WTC11 (cell line): Measurements from ENCODE around the gene FADS6. TPM values are rescaled to one million over a fixed set of nuclear protein-coding genes. Genes with fewer than 3 reads are reported as not detected.

Source experiments
- ATAC-seq: fragments of 200-7000 bp; cut with Tn5 transposase; 2 replicates; pipeline ENCODE4 v1.10.0; 2021; ENCODE audit warnings: mild to moderate bottlenecking, moderate library complexity
- CTCF ChIA-PET: fragments of 300-600 bp; sonication (Branson Sonifier 250); formaldehyde crosslinking; loops from one replicate; lab custom pipeline; 2021; ENCODE audit warnings: antibody characterized with exemption; lab: Charles Lee
- POLR2A ChIA-PET: fragments of 350-600 bp; sonication (Branson Sonifier 250); formaldehyde crosslinking; loops from one replicate; lab custom pipeline; 2021; ENCODE audit warnings: antibody characterized with exemption; lab: Charles Lee
- DNase-seq: peaks from one replicate; pipeline ENCODE4 v3.0.0; 2021; ENCODE audit warnings: low spot score
- H3K27ac Mint-ChIP-seq: 2 replicates; pipeline ENCODE4 v1.8.0; 2021; ENCODE audit warnings: mixed read lengths
- H3K27me3 Mint-ChIP-seq: 2 replicates; pipeline ENCODE4 v1.8.0; 2021; ENCODE audit warnings: low read depth, mild to moderate bottlenecking, moderate library complexity, mixed read lengths
- H3K36me3 Mint-ChIP-seq: 2 replicates; pipeline ENCODE4 v1.8.0; 2021; ENCODE audit warnings: mixed read lengths
- H3K4me1 Mint-ChIP-seq: 2 replicates; pipeline ENCODE4 v1.8.0; 2022; ENCODE audit warnings: mixed read lengths
- H3K4me3 Mint-ChIP-seq: 2 replicates; pipeline ENCODE4 v1.8.0; 2021; ENCODE audit warnings: mild to moderate bottlenecking, moderate library complexity, mixed read lengths
- H3K9me3 Mint-ChIP-seq: 2 replicates; pipeline ENCODE4 v1.8.0; 2021; ENCODE audit warnings: mixed read lengths
- ATF6 ChIP-seq: sonication (generic); formaldehyde crosslinking; IDR thresholded peaks from 2 replicates; pipeline ENCODE4 v1.8.1; 2023; ENCODE audit warnings: mild to moderate bottlenecking, missing genetic modification reagents
- CBFB ChIP-seq: sonication (generic); formaldehyde crosslinking; IDR thresholded peaks from 2 replicates; pipeline ENCODE4 v1.8.1; 2022; ENCODE audit warnings: mild to moderate bottlenecking, low read depth, missing genetic modification reagents
- E2F4 ChIP-seq: sonication (generic); formaldehyde crosslinking; IDR thresholded peaks from 2 replicates; pipeline ENCODE4 v1.8.1; 2022; ENCODE audit warnings: low read depth, mild to moderate bottlenecking, moderate library complexity, missing genetic modification reagents, borderline replicate concordance
- GRHL2 ChIP-seq: fragments of 250-450 bp; sonication (Bioruptor Pico); IDR thresholded peaks from 2 replicates; pipeline ENCODE4 v1.8.0; 2022; ENCODE audit warnings: mild to moderate bottlenecking, moderate library complexity; ENCODE audit not compliant: insufficient replicate concordance, severe bottlenecking
- KAT7 ChIP-seq: sonication (generic); formaldehyde crosslinking; IDR thresholded peaks from 2 replicates; pipeline ENCODE4 v1.8.1; 2023; ENCODE audit warnings: missing genetic modification reagents, mild to moderate bottlenecking, borderline replicate concordance
- MLX ChIP-seq: sonication (generic); formaldehyde crosslinking; IDR thresholded peaks from 2 replicates; pipeline ENCODE4 v1.8.1; 2023; ENCODE audit warnings: mild to moderate bottlenecking, missing genetic modification reagents, moderate library complexity
- NFYB ChIP-seq: sonication (generic); formaldehyde crosslinking; conservative IDR thresholded peaks from 2 replicates; pipeline ENCODE4 v1.8.0; 2022; ENCODE audit warnings: low read depth, missing genetic modification reagents
- SOX15 ChIP-seq: fragments of 250-450 bp; sonication (Bioruptor Pico); IDR thresholded peaks from 2 replicates; pipeline ENCODE4 v1.9.0; 2021; ENCODE audit warnings: mild to moderate bottlenecking
- SP1 ChIP-seq: sonication (generic); formaldehyde crosslinking; conservative IDR thresholded peaks from 2 replicates; pipeline ENCODE4 v1.8.1; 2022; ENCODE audit warnings: missing genetic modification reagents
- ZNF121 ChIP-seq: sonication (generic); formaldehyde crosslinking; IDR thresholded peaks from 2 replicates; pipeline ENCODE4 v1.8.0; 2023; ENCODE audit warnings: missing genetic modification reagents
- ZNF281 ChIP-seq: sonication (generic); formaldehyde crosslinking; IDR thresholded peaks from 2 replicates; pipeline ENCODE4 v1.8.0; 2023; ENCODE audit warnings: mild to moderate bottlenecking, missing genetic modification reagents
- ZNF416 ChIP-seq: fragments of 250-450 bp; sonication (Bioruptor Pico); IDR thresholded peaks from 2 replicates; pipeline ENCODE4 v1.9.0; 2021; ENCODE audit warnings: mild to moderate bottlenecking, inconsistent platforms
- ZNF423 ChIP-seq: fragments of 250-450 bp; sonication (Bioruptor Pico); IDR thresholded peaks from 2 replicates; pipeline ENCODE4 v2.1.2; 2022; ENCODE audit warnings: mild to moderate bottlenecking, moderate library complexity
- total RNA-seq: library from RNA; stranded (reverse); gene quantifications from 3 replicates; pipeline ENCODE4 v1.2.3, GENCODE V29; 2021

FADS6 gene
- total RNA-seq, 1 experiment from 2014 or later: 1.2 TPM

- TF ChIP-seq SP1 (CRISPR knock-in tag) (no peak), ZNF416 (CRISPR knock-in tag) (no peak), KAT7 (no peak)
- TF ChIP-seq, all 79 proteins: peak for 4
These were observed 31.1 kb downstream of the FADS6 start (continued) for GRCh38 chr17:74862108-74862901.

- DNase-seq (no peak), ATAC-seq (peak; percentile 7; the same call in 1 of the 2 replicates)
- peaks cover 9% of the 10 kb centered on the region; the same call in 1 of the 2 replicates for H3K36me3 Mint-ChIP-seq
- POLR2A ChIA-PET: interaction anchor here (0.9 to 2.2 kb wide), 5 partner anchors 9 to 97 kb away, joined by 3 to 8 read pairs (median 6); partner anchors contain the start of gene FDXR
- CTCF ChIA-PET: interaction anchor here (0.7 to 14.0 kb wide), 61 partner anchors 9 to 494 kb away, joined by 3 to 347 read pairs (median 6); partner anchors contain the start of genes FADS6, FDXR, GGA3 and HID1
- H3K27ac Mint-ChIP-seq: no peak overlapping the region
- peak overlapping the region; percentile 57 for H3K4me3 Mint-ChIP-seq
- no peak for TF ChIP-seq E2F4 (CRISPR knock-in tag)
- no peak for TF ChIP-seq GRHL2 (CRISPR knock-in tag)
- no peak for TF ChIP-seq ZNF281 (CRISPR knock-in tag)
- TF ChIP-seq SOX15 (CRISPR knock-in tag): no peak
- no peak for TF ChIP-seq CBFB (CRISPR knock-in tag)
- no peak for TF ChIP-seq ZNF423 (CRISPR knock-in tag)
- no peak for TF ChIP-seq NFYB (CRISPR knock-in tag)
- TF ChIP-seq ZNF121 (CRISPR knock-in tag): no peak
- H3K9me3 Mint-ChIP-seq: no peaks in the 10 kb centered on the region
- peaks cover 16% of the 10 kb centered on the region for H3K4me1 Mint-ChIP-seq
- peaks cover 56% of the 10 kb centered on the region for H3K27me3 Mint-ChIP-seq
These were observed 31.7 kb downstream of the FADS6 start for GRCh38 chr17:74861662-74862107.

- TF ChIP-seq ATF6 (CRISPR knock-in tag) (no peak), MLX (CRISPR knock-in tag) (0 out of 2 replicates have a peak, but pooled peaks have one; percentile 53)
- Mint-ChIP-seq H3K27ac (no peak overlapping the region), H3K9me3 (no peaks in the 10 kb centered on the region), H3K4me1 (peaks cover 16% of the 10 kb centered on the region), H3K36me3 (peaks cover 9% of the 10 kb centered on the region; the same call in 1 of the 2 replicates), H3K4me3 (peak overlapping the region; percentile 56), H3K27me3 (peaks cover 62% of the 10 kb centered on the region)
- POLR2A ChIA-PET: interaction anchor here (0.9 to 1.5 kb wide), 2 partner anchors 9 to 21 kb away, joined by 5 to 6 read pairs; no protein-coding TSS in a partner anchor
- no peak; the same call in 1 of the 2 replicates for ATAC-seq
- CTCF ChIA-PET: interaction anchor here (0.6 to 14.0 kb wide), 45 partner anchors 9 to 253 kb away, joined by 3 to 347 read pairs (median 7); partner anchors contain the start of genes FDXR, HID1, NAT9 and RAB37
- peak; percentile 43 for DNase-seq
These were observed 32.4 kb downstream of the FADS6 start for GRCh38 chr17:74860872-74861661.
